GM19193 (cell line): ENCODE measurements around the gene CAMK2D.

Experiments used
- POLR2A ChIP-seq: IDR thresholded peaks from 4 replicates; pipeline ENCODE4 v1.6.1; 2011; ENCODE audit not compliant: insufficient read depth, insufficient read length; ENCODE audit errors: extremely low read depth

CAMK2D gene

GRCh38 chr4:113711883-113712662, 49.5 kb downstream of the CAMK2D start:
- TF ChIP-seq POLR2A = no peak

GRCh38 chr4:113708250-113708649, 53.3 kb downstream of the CAMK2D start:
- TF ChIP-seq POLR2A = no peak

- no peak for TF ChIP-seq POLR2A
Measured at GRCh38 chr4:113707048-113707447, 54.5 kb downstream of the CAMK2D start.

GRCh38 chr4:113701169-113701568, 60.4 kb downstream of the CAMK2D start:
- TF ChIP-seq POLR2A = no peak

- TF ChIP-seq POLR2A = no peak
Measured at GRCh38 chr4:113700602-113701150, 60.9 kb downstream of the CAMK2D start.

GRCh38 chr4:113699772-113700171, 61.8 kb downstream of the CAMK2D start:
- no peak for TF ChIP-seq POLR2A

- no peak for TF ChIP-seq POLR2A
Measured at GRCh38 chr4:113697429-113697828, 64.1 kb downstream of the CAMK2D start.

GRCh38 chr4:113695328-113696169, 66.0 kb downstream of the CAMK2D start:
- no peak for TF ChIP-seq POLR2A

- TF ChIP-seq POLR2A = no peak
Measured at GRCh38 chr4:113694008-113694407, 67.5 kb downstream of the CAMK2D start.

- TF ChIP-seq POLR2A = no peak
Measured at GRCh38 chr4:113692809-113693411, 68.6 kb downstream of the CAMK2D start.

GRCh38 chr4:113691676-113692075, 69.9 kb downstream of the CAMK2D start:
- no peak for TF ChIP-seq POLR2A

GRCh38 chr4:113689394-113689793, 72.1 kb downstream of the CAMK2D start:
- no peak for TF ChIP-seq POLR2A

GRCh38 chr4:113687067-113687718, 74.3 kb downstream of the CAMK2D start:
- TF ChIP-seq POLR2A = no peak

- no peak for TF ChIP-seq POLR2A
Measured at GRCh38 chr4:113684534-113685091, 76.9 kb downstream of the CAMK2D start.
